NCI-H460 (cell line): Measurements from ENCODE around the gene CSDE1. TPM values are rescaled to one million over a fixed set of nuclear protein-coding genes. Genes with fewer than 3 reads are reported as not detected.

Source experiments
- DNase-seq: peaks from one replicate; pipeline ENCODE4 v3.0.0-alpha.2; 2016; ENCODE audit warnings: low read depth; ENCODE audit errors: extremely low read depth
- small RNA-seq, 2 experiments: library from RNA; depleted of rRNA; stranded (forward); fragments of <200 nt; gene quantifications; one replicate each; pipeline ENCODE3, GENCODE V24; 2014
- total RNA-seq: library from RNA; depleted of rRNA; stranded (reverse); fragments of >200 nt; shearing (Covaris generic); gene quantifications from 2 replicates; pipeline ENCODE4 v1.2.3, GENCODE V29; 2014; rRNA removed

The CSDE1 gene
- total RNA-seq, 1 experiment from 2014 or later, result 328 TPM

DNA sequence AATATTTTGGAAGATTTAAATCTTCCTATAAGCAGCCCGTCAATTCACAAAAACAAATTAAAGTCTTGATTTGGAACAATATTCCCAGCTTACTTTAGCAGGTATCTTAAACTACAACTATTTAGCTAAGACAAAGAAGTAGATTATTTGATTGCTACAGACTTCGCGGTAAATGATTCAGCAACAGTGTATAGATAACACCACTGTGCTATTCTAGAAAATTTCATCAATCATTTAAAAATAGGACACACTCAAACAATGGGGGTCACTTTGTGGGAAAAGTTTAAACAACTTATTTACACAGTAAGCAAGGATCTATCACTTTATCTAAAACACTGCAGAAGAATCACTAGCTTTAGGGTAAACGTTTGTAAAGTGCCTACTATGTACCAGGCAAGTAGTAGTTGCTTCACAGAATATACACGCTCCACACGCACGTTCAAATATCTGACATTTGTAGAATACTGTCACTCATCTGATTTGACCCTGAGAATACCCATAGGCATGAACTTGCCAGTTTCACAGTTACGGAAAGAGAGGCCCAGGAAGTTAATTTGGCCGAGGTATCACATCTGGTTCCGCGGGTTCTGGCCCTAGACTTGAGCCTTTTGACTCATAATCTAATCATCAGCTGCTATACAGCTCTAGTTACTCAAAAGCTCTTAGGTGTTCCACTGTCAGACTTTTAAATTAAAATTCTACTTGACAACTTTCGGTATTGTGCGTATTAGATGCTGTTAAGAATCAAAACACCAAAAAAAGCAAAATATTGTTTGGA lies 88.8 kb downstream of the CSDE1 start:
- peak; percentile 13 for DNase-seq

- DNase-seq, result no peak
Observed at GRCh38 chr1:114668373-114668772, 89.4 kb downstream of the CSDE1 start.

GRCh38 chr1:114666954-114667353 lies 90.8 kb downstream of the CSDE1 start:
- no peak for DNase-seq

Small RNA genes within 50 kb of the gene (small RNA-seq; reads per million reads assigned to genes)
- gene RN7SL432P (0 reads per million in 2 experiments), gene RNY1P13 (0 to 0.18 reads per million in 2 experiments)

Other genes starting within 250 kb of the CSDE1 start
- 15.2 and 18.4 TPM in 2 replicates for gene TRIM33, start 246.8 kb downstream of the CSDE1 start, total RNA-seq
- gene BCAS2, start 176.4 kb downstream of the CSDE1 start, total RNA-seq, result 34.9 and 36.2 TPM in 2 replicates
- 1.9 and 3.1 TPM in 2 replicates for gene DENND2C, start 87.9 kb downstream of the CSDE1 start, total RNA-seq
- not detected in 2 replicates for gene AMPD1, start 62.4 kb downstream of the CSDE1 start, total RNA-seq
- 65.0 and 68.4 TPM in 2 replicates for gene NRAS, start 41.2 kb downstream of the CSDE1 start, total RNA-seq
- 58.1 and 59.0 TPM in 2 replicates for gene SIKE1, start 22.7 kb upstream of the CSDE1 start, total RNA-seq
- gene SYCP1, start 96.9 kb upstream of the CSDE1 start, total RNA-seq, result not detected in 2 replicates